Measurements from ENCODE around the gene FKBP11. TPM values are rescaled to one million over a fixed set of nuclear protein-coding genes. Genes with fewer than 3 reads are reported as not detected.

FKBP11 gene
- total RNA-seq = 1 to 10 TPM; 4.9 to 8.1 (median 7.8) TPM

- DNase-seq (ENCODE audit: extremely low spot score) = no peak
- WGBS = 4% methylated on average over 23 of the region's 38 CpGs
- peak within 1 kb of the TSS; percentile 48 to 61 (median 56) for H3K27ac ChIP-seq (replicated peaks in 1 of 4)
- peak within 1 kb of the TSS; percentile 70 to 86 (median 75) for H3K4me3 ChIP-seq
- peaks cover under 1 to 23% (median 1%) of the 10 kb centered on the region in 4 donors for H3K36me3 ChIP-seq
- intact Hi-C loops (cut with DNase I) = no loop called here
- H3K4me1 ChIP-seq = peaks cover 0 to 16% (median 14%) of the 10 kb centered on the region in 4 donors
- peak; percentile 37 to 74 for TF ChIP-seq POLR2AphosphoS5 (IDR thresholded peaks at IDR 0.05)
- no peak for TF ChIP-seq EP300 (IDR thresholded peaks at IDR 0.05)
- no peaks in the 10 kb centered on the region for H3K27me3 ChIP-seq
- H3K9me3 ChIP-seq = no peaks in the 10 kb centered on the region
Observed at GRCh38 chr12:48925304-48926011, at the start of gene FKBP11. Gene FKBP11 (minus strand): TSS chr12:48925492. CDS start chr12:48925428, 64 bp downstream.

DNA sequence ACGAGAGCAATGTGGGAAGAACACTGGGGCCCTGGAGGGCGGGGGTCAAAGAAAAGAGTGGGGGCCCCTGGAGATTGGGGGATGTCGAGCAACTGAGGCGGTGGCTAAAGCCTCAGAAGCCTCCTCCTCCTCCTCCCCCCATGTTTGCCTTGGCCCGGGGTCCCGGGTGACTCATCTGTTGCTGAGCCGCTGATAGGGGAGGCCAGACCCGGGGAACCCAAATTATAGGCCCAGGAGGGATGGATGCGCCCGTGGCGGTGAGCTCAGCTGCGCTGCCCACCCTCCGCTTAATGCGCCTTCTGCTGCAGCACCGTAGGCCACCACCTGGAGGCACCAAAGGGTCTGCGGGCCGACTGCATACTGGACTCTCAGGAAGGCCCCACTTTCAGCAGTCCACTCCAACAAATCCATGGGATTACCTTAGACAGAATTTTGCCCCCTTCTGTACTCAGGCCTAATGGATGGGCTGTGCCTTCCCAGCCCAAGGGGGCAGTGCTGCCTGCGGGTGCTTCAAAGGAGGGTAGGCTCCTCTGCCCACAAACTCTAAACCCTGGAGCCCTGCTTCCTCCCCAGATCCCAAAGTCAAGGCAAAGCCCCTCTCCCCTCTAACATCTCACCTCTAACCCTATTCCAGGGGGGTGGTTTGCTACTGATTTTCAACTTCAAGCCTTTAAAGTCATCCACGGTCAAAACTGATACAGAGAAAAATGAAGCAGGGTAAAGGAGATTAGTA lies 48.8 kb upstream of the FKBP11 start:
- Histone ChIP-seq H3K4me3 (no peak overlapping the region), H3K9me3 (no peaks in the 10 kb centered on the region), H3K36me3 (no peaks in the 10 kb centered on the region), H3K4me1 (peaks cover 33 to 64% (median 58%) of the 10 kb centered on the region in 4 donors), H3K27me3 (peaks cover 17 to 100% (median 72%) of the 10 kb centered on the region in 4 donors), H3K27ac (replicated peaks in 1 of 4) (no peak overlapping the region)
- TF ChIP-seq POLR2A (IDR thresholded peaks at IDR 0.05; ENCODE audit: low read depth) = no peak
- TF ChIP-seq, protein P1, sequence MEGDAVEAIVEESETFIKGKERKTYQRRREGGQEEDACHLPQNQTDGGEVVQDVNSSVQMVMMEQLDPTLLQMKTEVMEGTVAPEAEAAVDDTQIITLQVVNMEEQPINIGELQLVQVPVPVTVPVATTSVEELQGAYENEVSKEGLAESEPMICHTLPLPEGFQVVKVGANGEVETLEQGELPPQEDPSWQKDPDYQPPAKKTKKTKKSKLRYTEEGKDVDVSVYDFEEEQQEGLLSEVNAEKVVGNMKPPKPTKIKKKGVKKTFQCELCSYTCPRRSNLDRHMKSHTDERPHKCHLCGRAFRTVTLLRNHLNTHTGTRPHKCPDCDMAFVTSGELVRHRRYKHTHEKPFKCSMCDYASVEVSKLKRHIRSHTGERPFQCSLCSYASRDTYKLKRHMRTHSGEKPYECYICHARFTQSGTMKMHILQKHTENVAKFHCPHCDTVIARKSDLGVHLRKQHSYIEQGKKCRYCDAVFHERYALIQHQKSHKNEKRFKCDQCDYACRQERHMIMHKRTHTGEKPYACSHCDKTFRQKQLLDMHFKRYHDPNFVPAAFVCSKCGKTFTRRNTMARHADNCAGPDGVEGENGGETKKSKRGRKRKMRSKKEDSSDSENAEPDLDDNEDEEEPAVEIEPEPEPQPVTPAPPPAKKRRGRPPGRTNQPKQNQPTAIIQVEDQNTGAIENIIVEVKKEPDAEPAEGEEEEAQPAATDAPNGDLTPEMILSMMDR (IDR thresholded peaks at IDR 0.05) = peak; percentile 33 to 63 (median 44)
- no peak for DNase-seq (ENCODE audit: extremely low spot score)
- intact Hi-C loops (cut with DNase I) = no loop called here
- WGBS = 48% methylated on average over 8 of the region's 19 CpGs

DNA sequence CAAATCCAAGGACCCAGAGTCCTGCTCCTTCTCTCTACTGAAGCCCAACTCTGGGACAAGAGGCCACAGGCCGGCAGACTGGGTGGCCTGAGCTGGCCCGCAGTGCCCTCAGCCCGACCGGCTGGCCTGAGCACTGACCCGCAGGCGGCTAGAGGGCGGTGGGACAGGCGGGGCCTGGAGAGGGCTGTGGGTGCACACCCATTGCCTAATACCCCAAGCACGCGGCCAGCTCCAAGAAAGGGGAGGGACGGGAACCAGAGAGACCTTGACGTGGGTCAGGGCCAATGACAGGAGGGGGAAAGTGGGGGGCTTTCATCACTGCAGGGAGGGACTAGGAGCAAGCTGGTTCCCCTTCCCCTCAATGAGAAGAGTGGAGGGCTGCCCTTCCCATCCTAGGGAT lies 48.2 kb upstream of the FKBP11 start:
- DNase-seq (ENCODE audit: extremely low spot score) = no peak
- H3K4me3 ChIP-seq = no peak overlapping the region
- H3K27ac ChIP-seq (replicated peaks in 1 of 4) = peak overlapping the region in 2 of 4 donors; percentile 28 to 34
- no peak for TF ChIP-seq POLR2AphosphoS5 (IDR thresholded peaks at IDR 0.05)
- no peak for TF ChIP-seq POLR2A (IDR thresholded peaks at IDR 0.05; ENCODE audit: low read depth)
- TF ChIP-seq EP300 (IDR thresholded peaks at IDR 0.05) = no peak
- TF ChIP-seq, protein P1 (IDR thresholded peaks at IDR 0.05) = no peak
- intact Hi-C loops (cut with DNase I) = no loop called here
- H3K9me3 ChIP-seq = no peaks in the 10 kb centered on the region
- H3K4me1 ChIP-seq = peaks cover 27 to 58% (median 53%) of the 10 kb centered on the region in 4 donors
- no peaks in the 10 kb centered on the region for H3K36me3 ChIP-seq
- H3K27me3 ChIP-seq = peaks cover 11 to 98% (median 66%) of the 10 kb centered on the region in 4 donors
- 31% methylated on average over 8 of the region's 12 CpGs for WGBS

GRCh38 chr12:48972952-48973483 lies 47.7 kb upstream of the FKBP11 start:
- Histone ChIP-seq H3K4me1 (peaks cover 22 to 53% (median 47%) of the 10 kb centered on the region in 4 donors), H3K9me3 (no peaks in the 10 kb centered on the region), H3K4me3 (no peak overlapping the region), H3K27me3 (peaks cover 9 to 93% (median 61%) of the 10 kb centered on the region in 4 donors), H3K36me3 (no peaks in the 10 kb centered on the region), H3K27ac (replicated peaks in 1 of 4) (peak overlapping the region in 2 of 4 donors; percentile 28 to 34)
- no peak for DNase-seq (ENCODE audit: extremely low spot score)
- TF ChIP-seq, protein P1 (IDR thresholded peaks at IDR 0.05) = no peak
- TF ChIP-seq POLR2A (IDR thresholded peaks at IDR 0.05; ENCODE audit: low read depth) (no peak), POLR2AphosphoS5 (IDR thresholded peaks at IDR 0.05) (no peak), EP300 (IDR thresholded peaks at IDR 0.05) (no peak)
- intact Hi-C loops (cut with DNase I) = no loop called here
- WGBS = 39% methylated on average over 3 of the region's 3 CpGs
